HL-60 (cell line): ENCODE results near the gene PTPRB.

Experiments used
- DNase-seq, 2 experiments: peaks; one replicate each; pipeline ENCODE4 v3.0.0-alpha.2; 2010 to 2020; ENCODE audit warnings: low read depth in 1 of 2, low spot score in 1 of 2
- H3K27ac ChIP-seq: fragments of 250-450 bp; sonication (Bioruptor Pico); replicated peaks from 2 replicates; pipeline ENCODE4 v1.5.1; 2020; ENCODE audit warnings: mild to moderate bottlenecking, moderate library complexity
- H3K27me3 ChIP-seq: fragments of 250-450 bp; sonication (Bioruptor Pico); 2 replicates; pipeline ENCODE4 v1.5.1; 2021; ENCODE audit warnings: mild to moderate bottlenecking, moderate library complexity; ENCODE audit not compliant: insufficient read depth, poor library complexity, severe bottlenecking
- H3K4me3 ChIP-seq: replicated peaks from 2 replicates; pipeline ENCODE4 v1.5.1; 2011; ENCODE audit warnings: mild to moderate bottlenecking, control low read depth, low read length; ENCODE audit not compliant: insufficient read depth
- GABPA ChIP-seq: IDR thresholded peaks from 2 replicates; pipeline ENCODE4 v1.6.1; 2012; ENCODE audit warnings: low read depth
- POLR2AphosphoS5 ChIP-seq: IDR thresholded peaks from 2 replicates; pipeline ENCODE4 v1.6.1; 2012; ENCODE audit warnings: low read depth
- SPI1 ChIP-seq: IDR thresholded peaks from 2 replicates; pipeline ENCODE4 v1.6.1; 2012; ENCODE audit warnings: low read depth, mild to moderate bottlenecking, borderline replicate concordance
- TF ChIP-seq, protein P1 (sequence below): IDR thresholded peaks from 2 replicates; pipeline ENCODE4 v1.6.1; 2012; ENCODE audit warnings: low read depth; ENCODE audit not compliant: insufficient replicate concordance
- TF ChIP-seq, protein P2 (sequence below): IDR thresholded peaks from one replicate; pipeline ENCODE4 v1.5.1; 2011; ENCODE audit warnings: low read length, control low read depth, inconsistent platforms; ENCODE audit not compliant: insufficient read depth

Gene PTPRB

DNA sequence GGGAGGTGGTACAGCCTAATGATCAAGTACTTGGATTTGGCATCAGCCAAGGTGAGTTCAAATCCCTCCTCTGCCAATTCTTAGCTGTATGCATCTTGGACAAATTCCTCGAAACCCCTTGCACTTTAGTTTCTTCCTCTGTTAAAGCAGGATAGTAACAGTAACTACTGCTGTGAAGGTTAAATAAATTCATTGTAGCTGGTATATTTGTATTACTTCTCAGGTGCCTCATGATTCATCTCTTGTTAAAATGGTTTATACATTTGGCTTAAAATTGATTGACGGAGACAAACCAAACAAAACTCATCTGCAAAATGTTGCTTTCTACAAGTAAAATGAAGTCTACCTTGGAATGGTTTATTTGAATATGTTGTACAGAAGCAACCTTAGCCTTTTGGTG is 2.3 kb upstream of the PTPRB start:
- no peak for DNase-seq
- TF ChIP-seq, protein P1, sequence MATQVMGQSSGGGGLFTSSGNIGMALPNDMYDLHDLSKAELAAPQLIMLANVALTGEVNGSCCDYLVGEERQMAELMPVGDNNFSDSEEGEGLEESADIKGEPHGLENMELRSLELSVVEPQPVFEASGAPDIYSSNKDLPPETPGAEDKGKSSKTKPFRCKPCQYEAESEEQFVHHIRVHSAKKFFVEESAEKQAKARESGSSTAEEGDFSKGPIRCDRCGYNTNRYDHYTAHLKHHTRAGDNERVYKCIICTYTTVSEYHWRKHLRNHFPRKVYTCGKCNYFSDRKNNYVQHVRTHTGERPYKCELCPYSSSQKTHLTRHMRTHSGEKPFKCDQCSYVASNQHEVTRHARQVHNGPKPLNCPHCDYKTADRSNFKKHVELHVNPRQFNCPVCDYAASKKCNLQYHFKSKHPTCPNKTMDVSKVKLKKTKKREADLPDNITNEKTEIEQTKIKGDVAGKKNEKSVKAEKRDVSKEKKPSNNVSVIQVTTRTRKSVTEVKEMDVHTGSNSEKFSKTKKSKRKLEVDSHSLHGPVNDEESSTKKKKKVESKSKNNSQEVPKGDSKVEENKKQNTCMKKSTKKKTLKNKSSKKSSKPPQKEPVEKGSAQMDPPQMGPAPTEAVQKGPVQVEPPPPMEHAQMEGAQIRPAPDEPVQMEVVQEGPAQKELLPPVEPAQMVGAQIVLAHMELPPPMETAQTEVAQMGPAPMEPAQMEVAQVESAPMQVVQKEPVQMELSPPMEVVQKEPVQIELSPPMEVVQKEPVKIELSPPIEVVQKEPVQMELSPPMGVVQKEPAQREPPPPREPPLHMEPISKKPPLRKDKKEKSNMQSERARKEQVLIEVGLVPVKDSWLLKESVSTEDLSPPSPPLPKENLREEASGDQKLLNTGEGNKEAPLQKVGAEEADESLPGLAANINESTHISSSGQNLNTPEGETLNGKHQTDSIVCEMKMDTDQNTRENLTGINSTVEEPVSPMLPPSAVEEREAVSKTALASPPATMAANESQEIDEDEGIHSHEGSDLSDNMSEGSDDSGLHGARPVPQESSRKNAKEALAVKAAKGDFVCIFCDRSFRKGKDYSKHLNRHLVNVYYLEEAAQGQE: no peak
- TF ChIP-seq SPI1 (no peak), POLR2AphosphoS5 (no peak), GABPA (no peak)
- TF ChIP-seq, protein P2, sequence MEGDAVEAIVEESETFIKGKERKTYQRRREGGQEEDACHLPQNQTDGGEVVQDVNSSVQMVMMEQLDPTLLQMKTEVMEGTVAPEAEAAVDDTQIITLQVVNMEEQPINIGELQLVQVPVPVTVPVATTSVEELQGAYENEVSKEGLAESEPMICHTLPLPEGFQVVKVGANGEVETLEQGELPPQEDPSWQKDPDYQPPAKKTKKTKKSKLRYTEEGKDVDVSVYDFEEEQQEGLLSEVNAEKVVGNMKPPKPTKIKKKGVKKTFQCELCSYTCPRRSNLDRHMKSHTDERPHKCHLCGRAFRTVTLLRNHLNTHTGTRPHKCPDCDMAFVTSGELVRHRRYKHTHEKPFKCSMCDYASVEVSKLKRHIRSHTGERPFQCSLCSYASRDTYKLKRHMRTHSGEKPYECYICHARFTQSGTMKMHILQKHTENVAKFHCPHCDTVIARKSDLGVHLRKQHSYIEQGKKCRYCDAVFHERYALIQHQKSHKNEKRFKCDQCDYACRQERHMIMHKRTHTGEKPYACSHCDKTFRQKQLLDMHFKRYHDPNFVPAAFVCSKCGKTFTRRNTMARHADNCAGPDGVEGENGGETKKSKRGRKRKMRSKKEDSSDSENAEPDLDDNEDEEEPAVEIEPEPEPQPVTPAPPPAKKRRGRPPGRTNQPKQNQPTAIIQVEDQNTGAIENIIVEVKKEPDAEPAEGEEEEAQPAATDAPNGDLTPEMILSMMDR: no peak
- no peak overlapping the region for H3K27ac ChIP-seq

GRCh38 chr12:70638639-70639360 is 1.6 kb upstream of the PTPRB start:
- no peak overlapping the region for H3K27ac ChIP-seq
- H3K4me3 ChIP-seq: no peak overlapping the region

More for the DNA sequence above, 2.3 kb upstream of the PTPRB start:
- H3K27me3 ChIP-seq: peaks cover 2% of the 10 kb centered on the region
- no peak overlapping the region for H3K4me3 ChIP-seq

DNA sequence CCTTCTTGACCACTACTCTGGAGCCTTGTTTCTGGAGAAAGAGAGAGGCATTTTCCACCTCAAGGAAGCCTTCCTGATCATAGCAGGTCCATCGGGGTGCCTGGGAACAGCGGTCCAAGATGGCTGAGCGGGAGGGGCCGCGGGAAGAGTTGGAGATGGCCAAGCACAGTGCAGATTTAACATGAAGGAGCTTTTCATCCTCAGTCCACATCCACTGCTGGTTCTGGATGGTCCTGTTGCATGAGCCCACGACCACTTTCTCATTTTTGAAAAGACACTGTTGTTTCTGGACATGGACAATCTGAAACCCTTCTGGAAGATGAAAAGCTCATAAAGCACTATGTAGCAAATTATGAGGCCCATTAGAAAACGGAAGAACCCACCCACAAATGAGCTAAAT is 1.5 kb downstream of the PTPRB start:
- Histone ChIP-seq H3K27ac (no peak overlapping the region), H3K4me3 (no peak overlapping the region), H3K27me3 (peaks cover 2% of the 10 kb centered on the region)
- no peak for DNase-seq
- TF ChIP-seq, protein P1: no peak
- TF ChIP-seq, protein P2: no peak

More at GRCh38 chr12:70638639-70639360, 1.6 kb upstream of the PTPRB start:
- no peak for TF ChIP-seq GABPA
- no peak for TF ChIP-seq POLR2AphosphoS5
- no peak for TF ChIP-seq SPI1
- TF ChIP-seq, protein P2: no peak
- TF ChIP-seq, protein P1: no peak
- no peak for DNase-seq
- H3K27me3 ChIP-seq: peaks cover 2% of the 10 kb centered on the region
